ENCODE data around the gene SMU1. TPM values are rescaled to one million over a fixed set of nuclear protein-coding genes. Genes with fewer than 3 reads are reported as not detected.
"Not testable (repeated sequence)": the region's sequence is repeated elsewhere in the genome, so short reads cannot be mapped to it uniquely, and the experiment has no call there.

Gene SMU1
- total and polyA plus RNA-seq, 12 donors: 5.8 to 18.5 (median 16.7) TPM

DNA sequence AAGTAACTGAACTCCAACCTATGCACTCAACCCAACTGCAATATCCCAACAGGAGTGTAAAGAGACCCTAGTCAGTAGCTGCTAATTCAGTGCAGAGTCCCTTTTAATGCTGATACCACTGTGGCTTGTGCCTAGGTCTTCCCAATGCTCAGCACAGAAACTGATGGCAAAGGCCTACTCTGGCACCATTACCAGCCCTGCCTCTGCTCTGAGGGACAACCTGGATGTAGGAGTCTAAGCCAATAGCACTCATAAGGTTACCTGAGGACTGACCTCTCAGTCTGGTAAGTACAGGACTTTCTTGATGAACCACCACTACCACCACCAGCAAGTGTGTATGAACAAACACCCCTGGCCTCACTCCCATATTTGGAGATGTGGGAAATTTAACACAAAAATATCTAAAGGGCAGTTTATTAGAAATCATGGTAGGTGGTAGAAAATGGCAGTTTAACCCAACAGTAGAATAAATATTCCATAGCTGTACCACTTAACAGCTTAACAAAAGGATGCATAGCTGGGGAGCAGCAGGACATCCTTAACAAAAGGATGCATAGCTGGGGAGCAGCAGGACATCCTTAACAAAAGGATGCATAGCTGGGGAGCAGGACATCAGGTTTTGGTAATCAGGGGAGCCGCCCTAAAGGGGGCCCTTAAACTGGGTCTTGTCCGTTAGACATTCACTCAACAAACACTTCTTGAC, 62.4 kb downstream of the SMU1 start:
- intact Hi-C loops (cut with DNase I): no loop called here

DNA sequence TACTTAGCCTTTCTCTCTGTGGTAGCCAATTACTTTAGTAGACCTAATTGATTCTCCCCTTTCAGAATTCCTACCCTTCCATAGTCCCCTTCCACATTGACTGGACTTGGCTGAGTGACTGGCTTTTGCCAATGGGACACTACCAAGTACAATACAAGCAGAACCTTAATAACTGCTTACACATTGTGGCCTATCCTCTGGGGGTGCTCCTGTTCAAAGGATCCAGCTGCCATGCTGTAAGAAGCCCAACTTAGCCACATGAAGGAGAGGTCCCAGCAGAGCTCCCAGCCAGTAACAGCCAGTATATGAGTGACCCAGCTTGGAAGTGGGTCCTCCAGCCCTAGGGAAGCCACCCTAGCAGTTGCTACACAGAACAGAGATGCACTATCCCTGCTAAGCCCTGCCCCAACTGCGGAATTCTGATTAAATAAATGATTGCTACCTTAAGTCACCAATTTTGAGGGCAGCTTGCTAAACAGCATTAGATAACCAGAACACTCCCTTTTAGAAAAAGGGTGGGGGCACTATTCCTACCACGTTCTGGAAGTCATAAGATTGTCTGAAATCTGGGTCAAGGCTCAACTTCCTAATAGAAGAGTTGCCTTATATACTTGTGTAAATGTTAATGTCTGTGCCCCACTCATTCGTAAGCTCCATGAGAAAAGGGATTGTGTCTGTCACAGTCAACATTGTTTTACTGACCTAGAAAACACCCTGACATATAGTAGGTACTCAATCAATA, 64.0 kb downstream of the SMU1 start:
- ATAC-seq (no peak), DNase-seq (no peak)
- H3K9me3 ChIP-seq: no peaks in the 10 kb centered on the region
- peaks cover 0 to 9% (median 0%) of the 10 kb centered on the region in 9 donors for H3K4me1 ChIP-seq
- no peaks in the 10 kb centered on the region for H3K36me3 ChIP-seq
- TF ChIP-seq, protein P1, sequence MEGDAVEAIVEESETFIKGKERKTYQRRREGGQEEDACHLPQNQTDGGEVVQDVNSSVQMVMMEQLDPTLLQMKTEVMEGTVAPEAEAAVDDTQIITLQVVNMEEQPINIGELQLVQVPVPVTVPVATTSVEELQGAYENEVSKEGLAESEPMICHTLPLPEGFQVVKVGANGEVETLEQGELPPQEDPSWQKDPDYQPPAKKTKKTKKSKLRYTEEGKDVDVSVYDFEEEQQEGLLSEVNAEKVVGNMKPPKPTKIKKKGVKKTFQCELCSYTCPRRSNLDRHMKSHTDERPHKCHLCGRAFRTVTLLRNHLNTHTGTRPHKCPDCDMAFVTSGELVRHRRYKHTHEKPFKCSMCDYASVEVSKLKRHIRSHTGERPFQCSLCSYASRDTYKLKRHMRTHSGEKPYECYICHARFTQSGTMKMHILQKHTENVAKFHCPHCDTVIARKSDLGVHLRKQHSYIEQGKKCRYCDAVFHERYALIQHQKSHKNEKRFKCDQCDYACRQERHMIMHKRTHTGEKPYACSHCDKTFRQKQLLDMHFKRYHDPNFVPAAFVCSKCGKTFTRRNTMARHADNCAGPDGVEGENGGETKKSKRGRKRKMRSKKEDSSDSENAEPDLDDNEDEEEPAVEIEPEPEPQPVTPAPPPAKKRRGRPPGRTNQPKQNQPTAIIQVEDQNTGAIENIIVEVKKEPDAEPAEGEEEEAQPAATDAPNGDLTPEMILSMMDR (IDR thresholded peaks at IDR 0.05): no peak
- intact Hi-C loops (cut with DNase I): no loop called here
- no peaks in the 10 kb centered on the region for H3K27me3 ChIP-seq
- H3K27ac ChIP-seq: no peak overlapping the region
- WGBS, 2 donors: 86% methylated on average over 3 of the region's 3 CpGs
- H3K4me3 ChIP-seq: no peak overlapping the region

More for the DNA sequence above, 62.4 kb downstream of the SMU1 start:
- Histone ChIP-seq H3K4me1 (peaks cover 0 to 9% (median 0%) of the 10 kb centered on the region in 9 donors), H3K27me3 (no peaks in the 10 kb centered on the region), H3K4me3 (no peak overlapping the region), H3K9me3 (no peaks in the 10 kb centered on the region), H3K27ac (no peak overlapping the region), H3K36me3 (peaks cover 0 to 9% (median 0%) of the 10 kb centered on the region in 9 donors)
- ATAC-seq (no peak), DNase-seq (no peak)
- TF ChIP-seq, protein P1 (IDR thresholded peaks at IDR 0.05): no peak
- 83 to 87% methylated on average over 2 of the region's 2 CpGs for WGBS, 2 donors

DNA sequence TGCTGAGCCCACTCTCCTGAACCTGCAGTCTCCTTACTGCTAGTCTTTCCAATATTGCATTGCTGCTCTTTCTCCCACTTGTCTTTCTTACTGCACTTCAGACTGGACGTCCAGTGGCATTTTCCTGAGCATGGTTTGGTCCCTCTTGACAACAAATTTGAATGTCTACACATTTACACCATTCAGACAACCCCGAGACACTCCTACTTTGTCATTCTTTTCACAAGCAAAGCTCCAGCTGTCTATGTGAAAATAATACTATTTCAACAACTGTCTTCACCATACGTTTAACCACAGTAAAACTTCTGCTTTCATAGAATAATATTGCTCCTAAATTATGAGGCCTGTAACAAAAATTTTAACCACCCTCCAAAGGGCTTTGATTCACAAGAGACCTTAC, 64.6 kb downstream of the SMU1 start:
- TF ChIP-seq, protein P1 (IDR thresholded peaks at IDR 0.05): no peak
- Histone ChIP-seq H3K4me1 (peaks cover 0 to 9% (median 0%) of the 10 kb centered on the region in 9 donors), H3K36me3 (no peaks in the 10 kb centered on the region), H3K9me3 (no peaks in the 10 kb centered on the region), H3K27me3 (no peaks in the 10 kb centered on the region), H3K27ac (no peak overlapping the region), H3K4me3 (no peak overlapping the region)
- ATAC-seq (no peak), DNase-seq (no peak)
- intact Hi-C loops (cut with DNase I): no loop called here
- 82% methylated on average over 3 of the region's 3 CpGs for WGBS, 2 donors

DNA sequence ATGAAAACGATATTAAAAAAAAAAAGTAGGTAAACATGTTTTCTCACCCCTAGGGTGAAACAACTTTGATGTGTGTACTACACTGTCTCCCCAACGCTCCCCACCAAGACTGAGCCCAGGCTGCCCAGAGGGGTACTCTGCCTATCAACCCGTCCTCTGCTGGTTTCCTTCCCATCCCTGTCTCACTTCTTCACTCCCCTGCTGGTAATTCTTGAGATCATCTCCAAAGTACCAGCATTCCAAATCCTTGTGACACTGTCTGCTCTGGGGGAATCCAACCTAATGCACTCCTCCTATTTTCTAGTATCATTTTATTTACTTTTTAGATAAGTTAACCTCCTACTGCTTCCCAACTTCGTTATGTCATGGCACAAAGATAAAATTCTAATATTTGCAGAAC, 68.7 kb downstream of the SMU1 start:
- DNase-seq (no peak), ATAC-seq (no peak)
- H3K9me3 ChIP-seq: no peaks in the 10 kb centered on the region
- no peaks in the 10 kb centered on the region for H3K27me3 ChIP-seq
- WGBS, 2 donors: 90 to 93% methylated on average over 4 of the region's 4 CpGs
- H3K4me3 ChIP-seq: no peak overlapping the region
- no peak overlapping the region for H3K27ac ChIP-seq
- intact Hi-C loops (cut with DNase I): no loop called here
- H3K36me3 ChIP-seq: no peaks in the 10 kb centered on the region
- peaks cover 0 to 6% (median 0%) of the 10 kb centered on the region in 9 donors for H3K4me1 ChIP-seq
- TF ChIP-seq, protein P1 (IDR thresholded peaks at IDR 0.05): no peak

DNA sequence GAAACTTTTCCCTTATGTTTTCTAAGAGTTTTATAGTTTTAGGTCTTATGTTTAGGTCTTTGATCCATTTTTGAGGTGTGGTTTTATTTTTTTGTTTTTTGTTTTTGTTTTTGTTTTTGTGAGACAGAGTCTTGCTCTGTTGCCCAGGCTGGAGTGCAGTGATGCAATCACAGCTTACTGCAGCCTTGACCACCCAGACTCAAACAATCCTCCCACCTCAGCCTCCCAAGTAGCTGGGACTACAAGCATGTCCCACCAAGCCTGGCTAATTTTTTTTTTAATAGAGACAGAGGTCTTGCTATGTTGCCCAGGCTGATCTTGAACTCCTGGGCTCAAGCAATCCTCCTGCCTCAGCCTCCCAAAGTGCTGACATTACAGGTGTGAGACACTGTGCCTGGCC, 71.1 kb downstream of the SMU1 start:
- H3K27ac ChIP-seq; H3K36me3 ChIP-seq; intact Hi-C loops (cut with DNase I); ATAC-seq; H3K4me3 ChIP-seq; H3K27me3 ChIP-seq; H3K9me3 ChIP-seq; DNase-seq: not testable (repeated sequence)
- H3K4me1 ChIP-seq: peaks cover 0 to 12% (median 7%) of the 10 kb centered on the region in 9 donors

DNA sequence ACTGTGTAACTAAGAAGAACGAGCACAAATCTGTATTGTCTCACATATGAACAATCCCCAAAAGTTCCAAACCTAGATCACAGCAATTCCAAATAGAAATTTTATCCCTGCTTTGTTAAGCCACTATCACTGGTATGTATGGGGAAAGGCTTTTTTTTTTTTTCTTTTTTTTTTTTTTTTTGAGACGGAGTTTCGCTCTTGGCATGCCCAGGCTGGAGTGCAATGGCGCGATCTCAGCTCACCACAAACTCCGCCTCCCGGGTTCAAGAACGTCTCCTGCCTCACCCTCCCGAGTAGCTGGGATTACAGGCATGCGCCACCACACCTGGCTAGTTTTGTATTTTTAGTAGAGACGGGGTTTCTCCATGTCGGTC, 75.8 kb downstream of the SMU1 start:
- 13 to 15% methylated on average over 12 of the region's 12 CpGs for WGBS, 2 donors
- not testable (repeated sequence) for H3K27me3 ChIP-seq, H3K9me3 ChIP-seq, ATAC-seq, DNase-seq
- Histone ChIP-seq H3K4me1 (peaks cover 0 to 20% (median 11%) of the 10 kb centered on the region in 9 donors), H3K4me3 (peak overlapping the region; percentile 59 to 97 (median 84)), H3K27ac (peak overlapping the region; percentile 11 to 91 (median 82)), H3K36me3 (peaks cover 0 to 29% (median 9%) of the 10 kb centered on the region in 9 donors)
- intact Hi-C loops (cut with DNase I): loop anchor here in 2 of 10 donors (1.0 to 2.0 kb wide), 2 partner anchors 24 to 25 kb away; partner anchors contain the start of gene DNAJA1 (in 2 of the 2)

Data from heart right ventricle (tissue), 16 donors.